CD4-positive, alpha-beta T cell treated with Interleukin-4 for 1 hour (primary cell): ENCODE data around the gene CTAGE4.
"Not testable (repeated sequence)": the region's sequence is repeated elsewhere in the genome, so short reads cannot be mapped to it uniquely, and the experiment has no call there.

ENCODE experiments used
- DNase-seq, 2 donors: peaks; one replicate each; pipeline ENCODE4 v3.0.0-alpha.2; 2020 to 2022

Gene CTAGE4

GRCh38 chr7:144183166-144183565 lies at the start of gene CTAGE4:
Gene CTAGE4 (plus strand): TSS chr7:144183466. CDS start chr7:144183504, 38 bp downstream.
- DNase-seq = not testable (repeated sequence)

GRCh38 chr7:144134116-144134515 lies 49.1 kb upstream of the CTAGE4 start:
- no peak for DNase-seq

DNA sequence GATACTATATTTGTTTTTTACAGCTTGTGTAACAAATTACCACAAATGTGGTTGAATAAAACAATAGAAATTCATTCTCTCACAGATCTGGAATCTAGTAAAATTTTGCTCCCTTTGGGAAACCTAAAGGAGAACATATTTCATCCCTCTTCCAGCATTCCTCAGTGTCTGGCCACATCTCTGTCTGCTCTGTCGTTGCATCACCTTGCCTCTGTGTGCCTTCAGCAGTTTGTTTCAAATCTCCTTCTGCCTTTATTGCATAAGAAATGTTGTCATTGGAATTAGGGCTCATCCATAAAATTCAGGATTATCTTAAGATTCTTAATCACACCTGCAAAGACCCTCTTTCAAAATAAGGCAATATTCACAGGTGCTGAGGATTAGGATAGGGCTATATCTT lies 45.8 kb upstream of the CTAGE4 start:
- DNase-seq = no peak

DNA sequence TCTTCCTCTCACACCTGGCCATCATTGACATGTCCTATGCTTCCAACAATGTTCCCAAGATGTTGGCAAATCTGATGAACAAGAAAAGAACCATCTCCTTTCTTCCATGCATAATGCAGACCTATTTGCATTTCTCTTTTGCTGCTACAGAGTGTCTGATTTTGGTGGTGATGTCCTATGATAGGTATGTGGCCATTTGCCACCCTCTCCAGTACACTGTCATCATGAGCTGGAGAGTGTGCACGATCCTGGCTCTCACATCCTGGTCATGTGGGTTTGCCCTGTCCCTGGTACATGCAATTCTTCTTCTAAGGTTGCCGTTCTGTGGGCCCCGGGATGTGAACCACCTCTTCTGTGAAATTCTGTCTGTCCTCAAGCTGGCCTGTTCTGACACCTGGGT lies 41.1 kb upstream of the CTAGE4 start:
- DNase-seq = no peak

DNA sequence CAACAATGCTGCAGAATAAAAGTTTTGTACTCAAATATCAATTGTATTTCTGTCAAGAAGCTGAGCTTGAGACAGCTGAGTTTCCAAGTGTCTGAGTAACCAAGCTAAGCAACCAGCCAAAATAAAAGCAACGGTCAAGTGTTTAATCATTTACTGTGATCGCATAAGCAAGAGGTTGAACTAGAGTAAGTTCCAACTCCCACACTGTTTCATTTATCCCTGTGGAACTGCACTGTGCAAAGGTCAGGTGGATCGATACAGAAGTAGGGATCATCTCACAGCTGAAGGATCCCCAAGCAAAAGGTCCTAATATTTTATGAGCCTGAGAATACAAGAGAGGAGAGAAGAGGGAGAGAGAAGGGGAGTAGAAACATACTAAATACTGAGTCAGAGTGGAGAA lies 38.8 kb upstream of the CTAGE4 start:
- no peak for DNase-seq

DNA sequence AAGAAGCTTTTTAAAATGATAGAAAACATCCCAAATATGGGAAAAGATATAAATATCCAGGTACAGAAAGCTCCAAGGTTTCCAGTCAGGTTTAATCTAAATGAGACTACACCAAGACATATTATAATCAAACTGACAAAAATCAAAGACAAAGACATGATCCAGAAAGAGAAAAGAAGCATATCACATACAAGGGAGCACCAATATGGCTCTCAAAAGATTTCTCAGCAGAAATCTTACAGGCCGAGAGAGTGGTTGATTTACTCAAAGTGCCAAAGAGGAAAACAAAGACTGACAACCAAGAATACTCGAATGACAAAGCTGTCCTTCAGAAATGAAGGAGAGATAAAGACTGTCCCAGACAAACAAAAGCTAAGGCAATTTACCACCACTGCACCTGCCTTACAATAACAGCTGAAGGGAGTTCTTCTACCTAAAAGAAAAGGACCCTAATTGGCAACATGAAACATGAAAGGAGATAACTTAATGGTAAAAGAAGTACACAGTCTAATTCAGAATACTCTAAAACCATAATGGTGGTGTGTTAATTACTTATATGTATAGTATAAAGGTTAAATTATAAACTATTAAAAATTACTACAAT lies 34.9 kb upstream of the CTAGE4 start:
- DNase-seq = no peak

- no peak for DNase-seq
Measured at GRCh38 chr7:144158861-144159260, 24.4 kb upstream of the CTAGE4 start.

DNA sequence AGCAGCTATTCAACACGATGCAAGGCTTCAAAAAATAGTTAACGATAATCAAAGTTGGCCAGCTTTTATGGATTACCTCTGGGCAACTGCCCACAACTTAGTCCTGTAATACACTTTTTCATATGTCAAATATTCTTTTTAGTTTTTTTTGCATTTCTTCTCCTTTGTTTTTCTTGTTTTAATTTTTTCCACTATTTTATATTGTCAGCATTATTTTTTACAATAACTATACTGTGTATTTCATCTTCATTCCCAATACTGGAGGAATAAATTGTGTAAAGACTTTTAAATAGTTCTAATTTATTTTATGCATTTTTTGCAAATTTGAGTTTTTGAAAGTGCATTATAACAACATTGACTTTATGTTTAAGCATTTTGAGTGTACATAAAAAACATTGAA lies 18.5 kb upstream of the CTAGE4 start:
- DNase-seq = no peak

DNA sequence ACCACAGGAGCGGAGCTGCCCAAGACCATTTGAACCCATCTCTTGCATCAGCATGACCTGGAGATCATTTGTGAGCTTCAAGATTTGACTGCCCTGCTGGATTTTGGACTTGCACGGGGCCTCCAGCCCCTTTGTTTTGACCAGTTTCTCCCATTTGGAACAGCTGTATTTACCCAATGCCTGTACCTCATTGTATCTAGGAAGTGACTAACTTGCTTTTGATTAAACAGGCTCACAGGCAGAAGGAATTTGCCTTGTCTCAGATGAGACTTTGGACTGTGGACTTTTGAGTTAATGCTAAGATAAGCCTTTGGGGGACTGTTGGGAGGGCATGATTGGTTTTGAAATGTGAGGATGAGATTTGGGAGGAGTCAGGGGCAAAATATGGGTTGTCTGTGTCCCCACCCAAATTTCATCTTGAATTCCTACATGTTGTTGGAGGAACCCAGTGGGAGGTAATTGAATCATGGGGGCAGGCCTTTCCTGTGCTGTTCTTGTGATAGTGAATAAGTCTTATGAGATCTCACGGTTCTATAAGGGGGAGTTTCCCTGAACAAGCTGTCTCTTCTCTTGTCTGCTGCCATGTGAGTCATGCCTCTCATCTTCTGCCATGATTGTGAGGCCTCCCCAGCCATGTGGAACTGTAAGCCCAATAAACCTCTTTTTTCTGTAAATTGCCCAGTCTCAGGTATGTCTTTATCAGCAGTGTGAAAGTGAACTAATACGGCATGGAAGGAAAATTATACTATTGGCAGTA lies 11.5 kb upstream of the CTAGE4 start:
- not testable (repeated sequence) for DNase-seq

DNA sequence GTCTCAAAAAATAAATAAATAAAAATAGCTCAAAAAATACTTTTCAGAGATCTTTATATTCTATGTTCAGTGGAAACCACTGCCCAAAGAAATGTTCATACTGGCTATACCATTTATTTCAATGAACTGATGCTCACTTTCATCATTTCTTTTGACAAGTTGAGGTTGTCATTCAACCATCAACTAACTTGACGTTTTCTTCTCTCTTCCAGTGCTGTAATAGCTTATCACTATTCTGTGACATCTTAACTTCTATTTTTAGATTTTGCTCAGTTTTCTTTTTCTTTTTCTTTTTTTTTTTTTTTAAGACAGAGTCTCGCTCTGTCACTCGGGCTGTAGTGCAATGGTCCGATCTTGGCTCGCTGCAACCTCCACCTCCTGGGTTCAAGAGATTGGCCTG lies 8.7 kb upstream of the CTAGE4 start:
- DNase-seq = no peak

- DNase-seq = peak; percentile 50 to 62
Measured at GRCh38 chr7:144178380-144179164, 4.7 kb upstream of the CTAGE4 start.

- not testable (repeated sequence) for DNase-seq
Measured at GRCh38 chr7:144179165-144179479, 4.1 kb upstream of the CTAGE4 start.

GRCh38 chr7:144187848-144188247 lies 4.6 kb downstream of the CTAGE4 start:
- not testable (repeated sequence) for DNase-seq

- not testable (repeated sequence) for DNase-seq
Measured at GRCh38 chr7:144188578-144189171, 5.4 kb downstream of the CTAGE4 start.

DNA sequence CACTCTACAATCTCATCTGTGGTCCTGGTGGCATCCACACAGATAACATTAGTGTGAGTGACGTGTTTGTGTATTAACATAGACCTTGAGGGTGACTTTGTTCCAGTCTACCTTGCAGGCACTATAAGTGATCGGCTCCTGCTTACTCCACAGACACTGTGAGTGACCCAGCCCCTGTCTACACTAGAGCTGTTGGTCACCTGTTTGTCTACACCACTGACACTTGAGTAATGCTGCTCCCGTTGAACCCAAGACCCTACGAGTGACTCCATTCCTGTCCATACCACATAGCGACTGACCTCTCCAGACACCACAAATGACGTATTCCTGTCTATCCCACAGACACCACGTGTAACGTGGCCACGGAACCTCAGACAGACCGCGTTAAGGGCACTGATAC lies 10.5 kb downstream of the CTAGE4 start:
- DNase-seq = not testable (repeated sequence)

GRCh38 chr7:144194453-144194852 lies 11.2 kb downstream of the CTAGE4 start:
- DNase-seq = not testable (repeated sequence)

- peak in 1 of 2 donors; percentile 8 for DNase-seq
Measured at GRCh38 chr7:144195212-144195872, 12.1 kb downstream of the CTAGE4 start, which contains the start of gene ARHGEF35. Gene ARHGEF35 (minus strand): TSS chr7:144195833. CDS start chr7:144188383, 7,450 bp downstream.

DNA sequence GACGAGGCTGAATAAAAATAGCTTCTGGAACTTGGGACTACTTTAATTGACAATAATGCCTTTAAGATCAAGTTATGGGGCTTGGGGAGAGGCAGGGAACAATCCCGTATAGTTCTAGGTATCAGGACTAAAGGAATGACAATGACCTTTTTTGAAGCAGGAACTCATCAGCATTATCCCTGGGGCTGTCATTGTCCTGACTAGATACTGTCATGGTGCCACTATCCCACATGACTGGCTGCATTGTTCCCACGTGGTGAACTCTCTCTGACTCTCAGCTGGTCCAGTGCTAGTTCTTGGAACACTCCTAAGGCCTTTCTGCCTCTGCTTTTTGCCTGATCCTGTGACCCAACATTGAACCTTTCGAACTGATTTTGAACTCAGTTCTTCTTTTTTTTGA lies 15.7 kb downstream of the CTAGE4 start:
- DNase-seq = not testable (repeated sequence)

DNA sequence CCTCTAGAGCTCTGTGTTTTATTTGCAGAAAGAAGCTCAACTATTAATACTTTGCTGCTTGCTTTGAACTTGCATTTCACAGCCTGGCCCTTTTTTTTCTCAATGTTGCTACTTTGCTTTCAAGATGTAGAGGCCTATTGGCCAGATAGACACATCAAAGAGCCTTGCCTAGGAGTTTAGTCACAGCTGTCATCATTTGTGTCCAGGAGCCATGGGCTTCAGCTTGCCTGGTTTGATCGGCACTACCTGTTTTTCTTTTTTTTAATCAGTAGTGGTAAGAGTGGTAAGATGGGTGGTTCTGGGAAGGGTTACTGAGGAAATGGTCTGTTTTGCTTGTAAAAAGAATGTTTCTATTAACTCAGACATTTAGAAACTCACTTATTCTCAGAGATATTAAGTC lies 18.7 kb downstream of the CTAGE4 start:
- DNase-seq = not testable (repeated sequence)

DNA sequence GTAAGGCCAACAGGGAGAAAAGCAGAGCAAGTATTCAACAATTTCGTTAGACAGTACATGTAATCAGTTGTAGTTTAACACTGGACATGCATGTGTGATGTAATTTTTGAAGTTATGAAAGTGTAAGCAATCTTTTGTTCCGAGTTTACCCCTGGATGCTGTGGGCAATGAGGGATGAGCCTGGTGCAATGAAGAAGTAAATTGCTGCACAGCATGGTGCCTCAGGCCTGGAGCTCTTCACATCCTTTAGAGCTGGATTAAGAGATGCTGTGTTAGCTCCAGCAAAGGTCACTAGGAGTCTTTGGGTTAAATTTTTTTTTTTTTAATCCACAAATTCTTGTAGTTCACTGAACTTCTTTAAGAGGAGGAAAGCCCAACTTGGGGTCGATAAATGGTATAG lies 19.8 kb downstream of the CTAGE4 start:
- DNase-seq = not testable (repeated sequence)

DNA sequence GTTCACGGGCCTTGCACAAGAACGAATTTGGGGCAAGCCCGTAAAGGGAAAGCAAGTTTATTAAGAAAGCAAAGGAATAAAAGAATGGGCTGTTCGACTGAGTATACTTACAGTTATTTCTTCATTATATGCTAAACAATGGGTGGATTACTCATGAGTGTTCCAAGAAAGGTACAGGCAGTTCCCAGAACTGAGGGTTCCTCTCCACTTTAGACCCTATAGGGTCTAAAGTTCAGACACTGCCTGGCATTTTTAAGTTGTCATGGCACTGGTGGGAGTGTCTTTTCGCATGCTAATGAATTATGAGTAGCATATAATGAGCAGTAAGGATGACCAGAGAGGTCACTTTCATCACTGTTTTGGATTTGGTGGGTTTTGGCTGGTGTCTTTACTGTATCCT lies 22.0 kb downstream of the CTAGE4 start:
- not testable (repeated sequence) for DNase-seq

DNA sequence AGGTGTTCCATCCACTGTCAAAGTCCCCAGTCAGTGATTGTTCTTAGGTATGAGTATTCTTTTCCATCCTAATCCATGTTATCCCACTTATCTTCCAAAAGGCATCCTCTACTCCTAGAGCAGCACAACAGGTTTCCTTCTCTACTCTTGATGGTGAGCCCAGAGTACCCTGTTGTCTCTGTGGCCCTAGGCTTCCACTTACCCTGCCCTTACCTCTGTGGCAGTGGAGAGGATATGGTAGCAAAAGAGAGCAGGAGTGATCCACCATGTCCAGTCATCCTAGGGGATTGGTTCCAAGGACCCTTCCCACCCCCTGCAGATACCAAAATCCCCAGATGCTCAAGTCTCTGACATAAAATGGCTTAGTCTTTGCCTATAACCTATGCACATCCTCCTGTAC lies 33.9 kb downstream of the CTAGE4 start:
- DNase-seq = not testable (repeated sequence)

- not testable (repeated sequence) for DNase-seq
Measured at GRCh38 chr7:144218581-144218980, 35.3 kb downstream of the CTAGE4 start.
